HepG2 (cell line): ENCODE results near the gene RGR. TPM values are rescaled to one million over a fixed set of nuclear protein-coding genes. Genes with fewer than 3 reads are reported as not detected.

Experiments used
- CEBPB ChIP-seq: IDR thresholded peaks from 2 replicates; pipeline ENCODE4 v1.6.1; 2011; ENCODE audit warnings: low read depth, low read length, improper control_type of control experiment, borderline replicate concordance
- ELF1 ChIP-seq: sonication (generic); formaldehyde crosslinking; IDR thresholded peaks from 2 replicates; pipeline ENCODE4 v1.4.0; 2020; ENCODE audit warnings: missing genetic modification reagents
- HDAC1 ChIP-seq: sonication (generic); formaldehyde crosslinking; IDR thresholded peaks from 2 replicates; pipeline ENCODE4 v1.5.1; 2020; ENCODE audit warnings: mild to moderate bottlenecking, missing genetic modification reagents
- HDAC2 ChIP-seq: sonication (generic); formaldehyde crosslinking; IDR thresholded peaks from 2 replicates; pipeline ENCODE4 v1.4.0; 2020; ENCODE audit warnings: missing genetic modification reagents
- KDM5B ChIP-seq: sonication (generic); formaldehyde crosslinking; IDR thresholded peaks from 2 replicates; pipeline ENCODE4 v1.4.0; 2020; ENCODE audit warnings: missing genetic modification reagents, mild to moderate bottlenecking, borderline replicate concordance
- KLF13 ChIP-seq: sonication (generic); formaldehyde crosslinking; IDR thresholded peaks from 2 replicates; pipeline ENCODE4 v1.4.0; 2020; ENCODE audit warnings: mild to moderate bottlenecking, missing genetic modification reagents
- SNAI1 ChIP-seq: sonication (generic); formaldehyde crosslinking; IDR thresholded peaks from 2 replicates; pipeline ENCODE4 v1.5.0; 2020; ENCODE audit warnings: mild to moderate bottlenecking, missing genetic modification reagents, borderline replicate concordance
- SOX13 ChIP-seq, 3 experiments: fragments of 450-650 bp in 1 of 3; sonication (generic) in 1 of 3; formaldehyde crosslinking in 1 of 3; IDR thresholded peaks in 2 of 3; conservative IDR thresholded peaks in 1 of 3; 2 replicates each; pipeline versions ENCODE4 v1.5.0 to v1.6.1; 2016 to 2020; ENCODE audit warnings: antibody characterized with exemption in 1 of 3, mild to moderate bottlenecking in 1 of 3, missing compliant biosample characterization in 1 of 3, missing genetic modification reagents in 1 of 3, moderate library complexity in 1 of 3
- ZNF234 ChIP-seq: sonication (generic); formaldehyde crosslinking; conservative IDR thresholded peaks from 2 replicates; pipeline ENCODE4 v1.5.1; 2020; ENCODE audit warnings: mild to moderate bottlenecking, missing genetic modification reagents
- ZNF256 ChIP-seq: sonication (generic); formaldehyde crosslinking; conservative IDR thresholded peaks from 2 replicates; pipeline ENCODE4 v1.4.0; 2020; ENCODE audit warnings: missing genetic modification reagents
- ZNF34 ChIP-seq: sonication (generic); formaldehyde crosslinking; IDR thresholded peaks from 2 replicates; pipeline ENCODE4 v1.4.0; 2020; ENCODE audit warnings: mild to moderate bottlenecking, missing genetic modification reagents, borderline replicate concordance
- ZSCAN31 ChIP-seq: sonication (generic); formaldehyde crosslinking; IDR thresholded peaks from 2 replicates; pipeline ENCODE4 v1.5.0; 2020; ENCODE audit warnings: low read depth, mild to moderate bottlenecking, missing genetic modification reagents
- polyA plus RNA-seq, 8 experiments: library from polyadenylated mRNA; depleted of rRNA in 3 of 8; stranded (reverse) in 7 of 8; unstranded in 1 of 8; fragments of >200 nt; fragmentation: Illumina TruSeq in 4 of 8; extraction: Trizol in 4 of 8; gene quantifications; 2 replicates each; pipeline versions ENCODE4 v1.2.1 to v1.2.3, GENCODE V29; 2011 to 2016; ENCODE audit warnings: low read depth in 4 of 8, missing spikeins in 1 of 8, mixed read lengths in 1 of 8; ENCODE audit not compliant: insufficient read depth in 1 of 8
- total RNA-seq, 5 experiments: library from RNA; depleted of rRNA; stranded (reverse); fragments of >200 nt; fragmentation: Illumina TruSeq; extraction: Trizol; gene quantifications; 2 replicates each; pipeline ENCODE4 v1.2.3, GENCODE V29; 2016; ENCODE audit warnings: low read depth in 1 of 5
- TF ChIP-seq, protein P1 (sequence below): sonication (generic); formaldehyde crosslinking; IDR thresholded peaks from 2 replicates; pipeline ENCODE4 v1.4.0; 2020; ENCODE audit warnings: missing genetic modification reagents
- TF ChIP-seq, protein P2 (sequence below): sonication (generic); formaldehyde crosslinking; IDR thresholded peaks from 2 replicates; pipeline ENCODE4 v1.4.0; 2020; ENCODE audit warnings: missing genetic modification reagents
- TF ChIP-seq, protein P3 (sequence below): sonication (generic); formaldehyde crosslinking; IDR thresholded peaks from 2 replicates; pipeline ENCODE4 v1.4.0; 2020; ENCODE audit warnings: missing genetic modification reagents
- TF ChIP-seq, protein P4 (sequence below): sonication (generic); formaldehyde crosslinking; IDR thresholded peaks from 2 replicates; pipeline ENCODE4 v1.5.1; 2020; ENCODE audit warnings: mild to moderate bottlenecking, missing genetic modification reagents, moderate library complexity
- TF ChIP-seq, protein P5 (sequence below): sonication (generic); formaldehyde crosslinking; IDR thresholded peaks from 2 replicates; pipeline ENCODE4 v1.4.0; 2020; ENCODE audit warnings: missing genetic modification reagents, borderline replicate concordance

Gene RGR
- total and polyA plus RNA-seq, 2 of the 13 experiments (the other 11 are each of a cell fraction or from before 2014, with no cell fraction given), result 0.69 to 0.71 TPM

DNA sequence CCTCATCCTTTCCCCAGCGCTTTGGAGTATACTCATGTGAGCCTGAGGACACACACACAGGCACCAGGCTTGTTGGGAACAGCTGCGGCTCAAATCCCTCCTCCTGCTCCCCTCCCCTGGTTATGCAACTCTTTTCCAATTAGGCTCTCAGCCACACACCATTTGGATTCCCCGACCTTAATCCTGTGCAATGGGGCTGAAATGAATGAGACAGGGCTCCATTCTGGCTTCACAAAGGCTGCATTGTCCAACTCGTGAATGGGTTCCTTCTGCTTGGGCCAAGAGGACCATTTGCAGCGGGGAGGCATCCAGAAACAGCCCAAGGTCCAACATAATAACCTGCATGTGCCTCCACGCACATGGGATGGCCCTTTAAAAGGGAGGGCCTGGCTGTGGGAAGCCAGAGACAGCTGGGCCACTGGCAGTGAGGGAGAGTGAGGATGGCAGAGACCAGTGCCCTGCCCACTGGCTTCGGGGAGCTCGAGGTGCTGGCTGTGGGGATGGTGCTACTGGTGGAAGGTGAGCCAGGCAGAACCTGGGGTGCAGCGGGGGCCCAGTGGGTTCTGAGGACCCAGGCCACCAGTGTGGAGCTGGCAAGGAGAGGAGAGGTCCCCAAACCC, at the start of gene RGR (continued):
- TF ChIP-seq, protein P1, sequence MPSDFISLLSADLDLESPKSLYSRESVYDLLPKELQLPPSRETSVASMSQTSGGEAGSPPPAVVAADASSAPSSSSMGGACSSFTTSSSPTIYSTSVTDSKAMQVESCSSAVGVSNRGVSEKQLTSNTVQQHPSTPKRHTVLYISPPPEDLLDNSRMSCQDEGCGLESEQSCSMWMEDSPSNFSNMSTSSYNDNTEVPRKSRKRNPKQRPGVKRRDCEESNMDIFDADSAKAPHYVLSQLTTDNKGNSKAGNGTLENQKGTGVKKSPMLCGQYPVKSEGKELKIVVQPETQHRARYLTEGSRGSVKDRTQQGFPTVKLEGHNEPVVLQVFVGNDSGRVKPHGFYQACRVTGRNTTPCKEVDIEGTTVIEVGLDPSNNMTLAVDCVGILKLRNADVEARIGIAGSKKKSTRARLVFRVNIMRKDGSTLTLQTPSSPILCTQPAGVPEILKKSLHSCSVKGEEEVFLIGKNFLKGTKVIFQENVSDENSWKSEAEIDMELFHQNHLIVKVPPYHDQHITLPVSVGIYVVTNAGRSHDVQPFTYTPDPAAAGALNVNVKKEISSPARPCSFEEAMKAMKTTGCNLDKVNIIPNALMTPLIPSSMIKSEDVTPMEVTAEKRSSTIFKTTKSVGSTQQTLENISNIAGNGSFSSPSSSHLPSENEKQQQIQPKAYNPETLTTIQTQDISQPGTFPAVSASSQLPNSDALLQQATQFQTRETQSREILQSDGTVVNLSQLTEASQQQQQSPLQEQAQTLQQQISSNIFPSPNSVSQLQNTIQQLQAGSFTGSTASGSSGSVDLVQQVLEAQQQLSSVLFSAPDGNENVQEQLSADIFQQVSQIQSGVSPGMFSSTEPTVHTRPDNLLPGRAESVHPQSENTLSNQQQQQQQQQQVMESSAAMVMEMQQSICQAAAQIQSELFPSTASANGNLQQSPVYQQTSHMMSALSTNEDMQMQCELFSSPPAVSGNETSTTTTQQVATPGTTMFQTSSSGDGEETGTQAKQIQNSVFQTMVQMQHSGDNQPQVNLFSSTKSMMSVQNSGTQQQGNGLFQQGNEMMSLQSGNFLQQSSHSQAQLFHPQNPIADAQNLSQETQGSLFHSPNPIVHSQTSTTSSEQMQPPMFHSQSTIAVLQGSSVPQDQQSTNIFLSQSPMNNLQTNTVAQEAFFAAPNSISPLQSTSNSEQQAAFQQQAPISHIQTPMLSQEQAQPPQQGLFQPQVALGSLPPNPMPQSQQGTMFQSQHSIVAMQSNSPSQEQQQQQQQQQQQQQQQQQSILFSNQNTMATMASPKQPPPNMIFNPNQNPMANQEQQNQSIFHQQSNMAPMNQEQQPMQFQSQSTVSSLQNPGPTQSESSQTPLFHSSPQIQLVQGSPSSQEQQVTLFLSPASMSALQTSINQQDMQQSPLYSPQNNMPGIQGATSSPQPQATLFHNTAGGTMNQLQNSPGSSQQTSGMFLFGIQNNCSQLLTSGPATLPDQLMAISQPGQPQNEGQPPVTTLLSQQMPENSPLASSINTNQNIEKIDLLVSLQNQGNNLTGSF, result no peak
- TF ChIP-seq, protein P2, sequence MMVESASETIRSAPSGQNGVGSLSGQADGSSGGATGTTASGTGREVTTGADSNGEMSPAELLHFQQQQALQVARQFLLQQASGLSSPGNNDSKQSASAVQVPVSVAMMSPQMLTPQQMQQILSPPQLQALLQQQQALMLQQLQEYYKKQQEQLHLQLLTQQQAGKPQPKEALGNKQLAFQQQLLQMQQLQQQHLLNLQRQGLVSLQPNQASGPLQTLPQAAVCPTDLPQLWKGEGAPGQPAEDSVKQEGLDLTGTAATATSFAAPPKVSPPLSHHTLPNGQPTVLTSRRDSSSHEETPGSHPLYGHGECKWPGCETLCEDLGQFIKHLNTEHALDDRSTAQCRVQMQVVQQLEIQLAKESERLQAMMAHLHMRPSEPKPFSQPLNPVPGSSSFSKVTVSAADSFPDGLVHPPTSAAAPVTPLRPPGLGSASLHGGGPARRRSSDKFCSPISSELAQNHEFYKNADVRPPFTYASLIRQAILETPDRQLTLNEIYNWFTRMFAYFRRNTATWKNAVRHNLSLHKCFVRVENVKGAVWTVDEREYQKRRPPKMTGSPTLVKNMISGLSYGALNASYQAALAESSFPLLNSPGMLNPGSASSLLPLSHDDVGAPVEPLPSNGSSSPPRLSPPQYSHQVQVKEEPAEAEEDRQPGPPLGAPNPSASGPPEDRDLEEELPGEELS (CRISPR knock-in tag), result no peak
- TF ChIP-seq, protein P3, sequence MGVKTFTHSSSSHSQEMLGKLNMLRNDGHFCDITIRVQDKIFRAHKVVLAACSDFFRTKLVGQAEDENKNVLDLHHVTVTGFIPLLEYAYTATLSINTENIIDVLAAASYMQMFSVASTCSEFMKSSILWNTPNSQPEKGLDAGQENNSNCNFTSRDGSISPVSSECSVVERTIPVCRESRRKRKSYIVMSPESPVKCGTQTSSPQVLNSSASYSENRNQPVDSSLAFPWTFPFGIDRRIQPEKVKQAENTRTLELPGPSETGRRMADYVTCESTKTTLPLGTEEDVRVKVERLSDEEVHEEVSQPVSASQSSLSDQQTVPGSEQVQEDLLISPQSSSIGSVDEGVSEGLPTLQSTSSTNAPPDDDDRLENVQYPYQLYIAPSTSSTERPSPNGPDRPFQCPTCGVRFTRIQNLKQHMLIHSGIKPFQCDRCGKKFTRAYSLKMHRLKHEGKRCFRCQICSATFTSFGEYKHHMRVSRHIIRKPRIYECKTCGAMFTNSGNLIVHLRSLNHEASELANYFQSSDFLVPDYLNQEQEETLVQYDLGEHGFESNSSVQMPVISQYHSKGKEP (CRISPR knock-in tag), result no peak
- no peak for TF ChIP-seq ZNF256
- TF ChIP-seq SOX13 (IDR thresholded peaks at IDR 0.05), result no peak
- TF ChIP-seq SOX13 (CRISPR knock-in tag; conservative IDR thresholded peaks at IDR 0.05 in 1 of 2, IDR thresholded peaks at IDR 0.05 in 1 of 2), result peak in 1 of 2 experiments; percentile 38; a peak in 1 of 4 replicates
- TF ChIP-seq ZNF234 (CRISPR knock-in tag), result no peak
- TF ChIP-seq KDM5B (CRISPR knock-in tag), result 0 out of 2 replicates have a peak, but pooled peaks have one; percentile 29
- TF ChIP-seq, protein P4, sequence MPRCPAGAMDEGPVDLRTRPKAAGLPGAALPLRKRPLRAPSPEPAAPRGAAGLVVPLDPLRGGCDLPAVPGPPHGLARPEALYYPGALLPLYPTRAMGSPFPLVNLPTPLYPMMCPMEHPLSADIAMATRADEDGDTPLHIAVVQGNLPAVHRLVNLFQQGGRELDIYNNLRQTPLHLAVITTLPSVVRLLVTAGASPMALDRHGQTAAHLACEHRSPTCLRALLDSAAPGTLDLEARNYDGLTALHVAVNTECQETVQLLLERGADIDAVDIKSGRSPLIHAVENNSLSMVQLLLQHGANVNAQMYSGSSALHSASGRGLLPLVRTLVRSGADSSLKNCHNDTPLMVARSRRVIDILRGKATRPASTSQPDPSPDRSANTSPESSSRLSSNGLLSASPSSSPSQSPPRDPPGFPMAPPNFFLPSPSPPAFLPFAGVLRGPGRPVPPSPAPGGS (CRISPR knock-in tag), result no peak
- no peak for TF ChIP-seq ELF1 (CRISPR knock-in tag)
- no peak for TF ChIP-seq KLF13 (CRISPR knock-in tag)
- no peak for TF ChIP-seq ZSCAN31
- TF ChIP-seq ZNF34 (CRISPR knock-in tag), result no peak
- no peak for TF ChIP-seq SNAI1 (CRISPR knock-in tag)
- TF ChIP-seq, protein P5, sequence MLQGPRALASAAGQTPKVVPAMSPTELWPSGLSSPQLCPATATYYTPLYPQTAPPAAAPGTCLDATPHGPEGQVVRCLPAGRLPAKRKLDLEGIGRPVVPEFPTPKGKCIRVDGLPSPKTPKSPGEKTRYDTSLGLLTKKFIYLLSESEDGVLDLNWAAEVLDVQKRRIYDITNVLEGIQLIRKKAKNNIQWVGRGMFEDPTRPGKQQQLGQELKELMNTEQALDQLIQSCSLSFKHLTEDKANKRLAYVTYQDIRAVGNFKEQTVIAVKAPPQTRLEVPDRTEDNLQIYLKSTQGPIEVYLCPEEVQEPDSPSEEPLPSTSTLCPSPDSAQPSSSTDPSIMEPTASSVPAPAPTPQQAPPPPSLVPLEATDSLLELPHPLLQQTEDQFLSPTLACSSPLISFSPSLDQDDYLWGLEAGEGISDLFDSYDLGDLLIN, result no peak
- peak; percentile 52; the same call in 1 of the 2 replicates for TF ChIP-seq CEBPB
- 0 out of 2 replicates have a peak, but pooled peaks have one; percentile 33 for TF ChIP-seq HDAC1 (CRISPR knock-in tag)
- peak; percentile 20; the same call in 1 of the 2 replicates for TF ChIP-seq HDAC2 (CRISPR knock-in tag)
